ENCODE results near the gene SEBOX.

Gene SEBOX

DNA sequence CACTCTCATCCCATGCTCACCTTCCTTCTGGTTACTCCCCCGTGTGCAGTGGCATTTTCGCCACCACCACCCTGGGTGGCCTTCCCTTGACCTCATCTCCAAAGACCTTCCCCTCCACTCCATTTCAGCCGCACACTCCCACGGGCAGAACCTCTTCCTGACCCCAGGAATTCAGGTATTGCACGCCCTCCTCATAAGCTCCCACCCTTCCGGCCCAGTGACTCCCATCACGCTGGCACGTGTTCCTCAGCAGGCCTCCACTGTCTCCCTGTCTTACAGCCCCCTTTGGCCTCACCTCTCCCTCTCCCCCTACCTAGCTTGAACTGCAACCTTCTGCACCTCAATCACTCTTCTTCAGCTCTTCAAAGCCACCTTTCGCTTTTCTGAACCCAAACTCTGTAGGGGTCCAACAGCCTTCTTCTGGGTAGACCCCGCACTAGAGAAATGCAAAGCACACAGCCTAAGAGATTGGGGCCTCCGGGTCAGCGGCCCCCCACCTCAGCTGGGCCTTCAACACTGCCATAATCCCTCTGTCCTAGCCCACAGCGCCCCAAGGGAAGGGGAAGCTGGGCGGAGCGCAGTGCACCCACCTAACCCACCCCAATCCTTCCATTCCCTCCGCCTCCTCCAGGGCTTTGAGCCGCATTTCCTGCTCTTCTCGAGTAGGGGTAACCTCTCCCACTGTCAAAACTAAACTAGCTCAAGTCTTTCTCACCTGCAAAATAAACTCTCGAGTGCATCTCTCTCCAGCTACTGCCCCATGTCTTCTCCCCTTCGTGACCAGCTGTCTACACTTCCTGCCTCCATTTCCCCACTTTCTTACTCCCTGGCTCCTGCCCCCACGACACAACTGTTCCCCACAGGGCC, 47.7 kb downstream of the SEBOX start:
- no peak for DNase-seq (ENCODE audit: extremely low spot score)
- TF ChIP-seq FOXM1 (IDR thresholded peaks at IDR 0.05; ENCODE audit: borderline replicate concordance), result no peak
- TF ChIP-seq CTBP1 (IDR thresholded peaks at IDR 0.05; ENCODE audit: borderline replicate concordance), result no peak
- POLR2A ChIA-PET, result interaction anchor here (0.7 to 4.9 kb wide), 3 partner anchors 14 to 77 kb away, joined by 3 to 46 read pairs (median 25); partner anchors contain the start of genes IFT20 and TNFAIP1
- CTCF ChIA-PET, result interaction anchor here (0.7 to 1.1 kb wide), 2 partner anchors 18 to 800 kb away, joined by 3 read pairs; partner anchors contain the start of genes IFT20 and TNFAIP1

DNA sequence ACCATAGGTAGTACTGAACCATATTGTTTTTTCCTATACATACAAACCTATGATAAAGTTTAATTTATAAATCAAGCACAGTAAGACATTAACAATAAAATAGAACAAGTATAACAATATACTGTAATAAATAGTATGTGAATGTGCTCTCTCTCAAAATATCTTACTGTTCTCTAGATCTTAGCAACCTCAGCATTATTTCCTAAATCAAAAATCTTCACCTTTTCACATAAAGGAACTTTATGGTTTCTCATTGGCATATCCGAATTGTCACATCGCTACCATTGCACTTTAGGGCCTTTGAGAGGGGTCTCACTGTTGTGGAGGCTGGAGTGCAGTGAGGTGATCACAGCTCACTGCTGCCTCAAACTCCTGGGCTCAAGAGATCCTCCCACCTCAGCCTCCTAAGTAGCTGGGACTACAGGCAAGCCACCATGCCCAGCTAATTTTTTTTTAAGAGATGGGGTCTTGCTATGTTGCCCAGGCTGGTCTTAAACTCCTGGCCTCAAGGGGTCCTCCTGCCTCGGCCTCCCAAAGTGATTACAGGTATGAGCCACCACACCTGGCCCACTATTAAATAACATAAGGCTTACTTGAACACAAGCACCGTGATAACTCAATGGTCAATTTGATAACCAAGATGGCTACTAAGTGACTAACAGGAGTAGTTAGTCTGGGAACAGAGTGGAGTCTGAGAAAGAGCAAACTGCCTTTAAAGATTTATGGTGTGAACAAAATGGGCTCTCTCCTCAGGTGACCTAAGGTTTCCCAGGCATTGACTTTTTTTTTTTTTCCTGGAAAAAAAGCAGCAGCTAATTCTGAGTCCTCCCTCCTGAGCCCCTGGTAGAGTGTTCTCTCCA, 48.9 kb downstream of the SEBOX start:
- DNase-seq (ENCODE audit: extremely low spot score), result no peak
- ChIA-PET CTCF (no interaction called here), POLR2A (no interaction called here)
- TF ChIP-seq TARDBP (IDR thresholded peaks at IDR 0.05) (no peak), HDGF (IDR thresholded peaks at IDR 0.05; ENCODE audit: borderline replicate concordance) (no peak), NFRKB (IDR thresholded peaks at IDR 0.05) (no peak), SP1 (IDR thresholded peaks at IDR 0.05) (no peak), FOXM1 (IDR thresholded peaks at IDR 0.05; ENCODE audit: borderline replicate concordance) (no peak), ZNF384 (IDR thresholded peaks at IDR 0.05) (no peak)
- TF ChIP-seq, protein P1, sequence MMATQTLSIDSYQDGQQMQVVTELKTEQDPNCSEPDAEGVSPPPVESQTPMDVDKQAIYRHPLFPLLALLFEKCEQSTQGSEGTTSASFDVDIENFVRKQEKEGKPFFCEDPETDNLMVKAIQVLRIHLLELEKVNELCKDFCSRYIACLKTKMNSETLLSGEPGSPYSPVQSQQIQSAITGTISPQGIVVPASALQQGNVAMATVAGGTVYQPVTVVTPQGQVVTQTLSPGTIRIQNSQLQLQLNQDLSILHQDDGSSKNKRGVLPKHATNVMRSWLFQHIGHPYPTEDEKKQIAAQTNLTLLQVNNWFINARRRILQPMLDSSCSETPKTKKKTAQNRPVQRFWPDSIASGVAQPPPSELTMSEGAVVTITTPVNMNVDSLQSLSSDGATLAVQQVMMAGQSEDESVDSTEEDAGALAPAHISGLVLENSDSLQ (IDR thresholded peaks at IDR 0.05), result no peak

DNA sequence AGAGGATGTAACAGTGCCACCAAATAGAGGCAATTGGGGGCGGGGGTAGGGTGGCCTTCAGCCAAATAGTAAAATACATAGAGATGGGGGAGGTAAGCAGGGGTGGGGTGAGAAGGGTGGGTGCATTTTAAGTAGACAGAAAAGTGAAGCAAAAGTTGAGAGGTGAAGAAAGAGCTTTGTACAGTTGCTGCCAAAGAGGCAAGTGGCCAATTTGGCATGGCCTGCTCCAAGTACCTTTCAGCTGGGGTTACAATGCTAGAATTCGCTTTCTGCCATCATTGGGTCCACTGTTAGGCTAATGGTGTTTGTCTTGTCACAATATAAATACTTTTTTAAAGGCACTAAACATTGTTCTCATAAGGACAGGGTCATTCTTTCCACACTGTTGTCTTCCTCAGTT, 51.2 kb downstream of the SEBOX start:
- POLR2A ChIA-PET, result no interaction called here
- DNase-seq (ENCODE audit: extremely low spot score), result no peak
- TF ChIP-seq BHLHE40 (IDR thresholded peaks at IDR 0.05; ENCODE audit: borderline replicate concordance) (no peak), FOXM1 (IDR thresholded peaks at IDR 0.05; ENCODE audit: borderline replicate concordance) (no peak)
- CTCF ChIA-PET, result no interaction called here
